ENCODE results near the gene GFPT1. TPM values are rescaled to one million over a fixed set of nuclear protein-coding genes. Genes with fewer than 3 reads are reported as not detected.

Gene GFPT1
- total RNA-seq, 1 donor from 2014 or later, result 52.7 TPM

GRCh38 chr2:69279931-69280681 lies 106.9 kb downstream of the GFPT1 start:
- no peak overlapping the region for H3K27ac Mint-ChIP-seq
- no peak overlapping the region for H3K4me3 Mint-ChIP-seq
- peaks cover 5% of the 10 kb centered on the region for H3K4me1 Mint-ChIP-seq
- TF ChIP-seq CTCF (IDR thresholded peaks at IDR 0.05; ENCODE audit: unreplicated experiment), result no peak
- no peak for DNase-seq (ENCODE audit: low spot score in 2 of 2, unreplicated experiment in 2 of 2)
- H3K27me3 Mint-ChIP-seq (ENCODE audit: low read depth), result peaks cover 6% of the 10 kb centered on the region
- no peaks in the 10 kb centered on the region for H3K9me3 Mint-ChIP-seq
- no peaks in the 10 kb centered on the region for H3K36me3 Mint-ChIP-seq

- no peaks in the 10 kb centered on the region for H3K36me3 Mint-ChIP-seq
Measured at GRCh38 chr2:69279211-69279610, 107.8 kb downstream of the GFPT1 start.

GRCh38 chr2:69278366-69278765 lies 108.7 kb downstream of the GFPT1 start:
- Mint-ChIP-seq H3K36me3 (no peaks in the 10 kb centered on the region), H3K4me3 (no peak overlapping the region), H3K27me3 (ENCODE audit: low read depth) (peaks cover 11% of the 10 kb centered on the region), H3K4me1 (peaks cover 5% of the 10 kb centered on the region), H3K9me3 (no peaks in the 10 kb centered on the region), H3K27ac (no peak overlapping the region)
- no peak for TF ChIP-seq CTCF (IDR thresholded peaks at IDR 0.05; ENCODE audit: unreplicated experiment)
- no peak for DNase-seq (ENCODE audit: low spot score in 2 of 2, unreplicated experiment in 2 of 2)

More at GRCh38 chr2:69279211-69279610, 107.8 kb downstream of the GFPT1 start:
- H3K4me1 Mint-ChIP-seq, result peaks cover 5% of the 10 kb centered on the region
- peaks cover 6% of the 10 kb centered on the region for H3K27me3 Mint-ChIP-seq (ENCODE audit: low read depth)
- H3K4me3 Mint-ChIP-seq, result no peak overlapping the region
- H3K9me3 Mint-ChIP-seq, result no peaks in the 10 kb centered on the region
- no peak for TF ChIP-seq CTCF (IDR thresholded peaks at IDR 0.05; ENCODE audit: unreplicated experiment)
- DNase-seq (ENCODE audit: low spot score in 2 of 2, unreplicated experiment in 2 of 2), result no peak
- H3K27ac Mint-ChIP-seq, result no peak overlapping the region

GRCh38 chr2:69275490-69275889 lies 111.5 kb downstream of the GFPT1 start:
- DNase-seq (ENCODE audit: low spot score in 2 of 2, unreplicated experiment in 2 of 2), result no peak
- H3K27me3 Mint-ChIP-seq (ENCODE audit: low read depth), result peaks cover 24% of the 10 kb centered on the region
- no peak overlapping the region for H3K4me3 Mint-ChIP-seq
- peaks cover 5% of the 10 kb centered on the region for H3K4me1 Mint-ChIP-seq
- H3K36me3 Mint-ChIP-seq, result no peaks in the 10 kb centered on the region
- H3K27ac Mint-ChIP-seq, result no peak overlapping the region
- TF ChIP-seq CTCF (IDR thresholded peaks at IDR 0.05; ENCODE audit: unreplicated experiment), result no peak
- H3K9me3 Mint-ChIP-seq, result no peaks in the 10 kb centered on the region

GRCh38 chr2:69272803-69273471 lies 114.1 kb downstream of the GFPT1 start:
- Mint-ChIP-seq H3K27ac (no peak overlapping the region), H3K4me1 (no peaks in the 10 kb centered on the region), H3K27me3 (ENCODE audit: low read depth) (peaks cover 30% of the 10 kb centered on the region), H3K4me3 (no peak overlapping the region), H3K9me3 (no peaks in the 10 kb centered on the region), H3K36me3 (no peaks in the 10 kb centered on the region)
- no peak for DNase-seq (ENCODE audit: low spot score in 2 of 2, unreplicated experiment in 2 of 2)
- TF ChIP-seq CTCF (IDR thresholded peaks at IDR 0.05; ENCODE audit: unreplicated experiment), result no peak

Data from mesothelial cell of epicardium (in vitro differentiated cells).